HepG2 (cell line): ENCODE data around the gene NUP153. TPM values are rescaled to one million over a fixed set of nuclear protein-coding genes. Genes with fewer than 3 reads are reported as not detected.

Source experiments
- ARID5B ChIP-seq: IDR thresholded peaks from 2 replicates; pipeline ENCODE4 v1.4.0; 2020; ENCODE audit warnings: mild to moderate bottlenecking, missing genetic modification reagents
- ATF2 ChIP-seq: sonication (generic); formaldehyde crosslinking; IDR thresholded peaks from 2 replicates; pipeline ENCODE4 v1.4.0; 2020; ENCODE audit warnings: missing genetic modification reagents
- ERF ChIP-seq: IDR thresholded peaks from 2 replicates; pipeline ENCODE4 v1.6.1; 2018; ENCODE audit warnings: missing biosample characterization, missing genetic modification reagents
- GABPB1 ChIP-seq: IDR thresholded peaks from 2 replicates; pipeline ENCODE4 v1.6.1; 2016; ENCODE audit warnings: mild to moderate bottlenecking, missing genetic modification reagents, moderate library complexity, missing compliant biosample characterization
- ISL2 ChIP-seq: sonication (generic); formaldehyde crosslinking; IDR thresholded peaks from 2 replicates; pipeline ENCODE4 v1.5.0; 2020; ENCODE audit warnings: missing genetic modification reagents
- KDM6A ChIP-seq: IDR thresholded peaks from 2 replicates; pipeline ENCODE4 v1.6.1; 2016; ENCODE audit warnings: low read depth
- NFKB2 ChIP-seq: sonication (generic); formaldehyde crosslinking; IDR thresholded peaks from 2 replicates; pipeline ENCODE4 v1.4.0; 2020; ENCODE audit warnings: missing genetic modification reagents, borderline replicate concordance
- PHF20 ChIP-seq: sonication (generic); formaldehyde crosslinking; IDR thresholded peaks from 2 replicates; pipeline ENCODE4 v1.5.0; 2020; ENCODE audit warnings: mild to moderate bottlenecking, missing genetic modification reagents
- RFXANK ChIP-seq: IDR thresholded peaks from 2 replicates; pipeline ENCODE4 v1.6.1; 2016
- TARDBP ChIP-seq: sonication (generic); formaldehyde crosslinking; IDR thresholded peaks from 2 replicates; pipeline ENCODE4 v1.8.0; 2022; ENCODE audit warnings: mild to moderate bottlenecking, missing genetic modification reagents
- ZFY ChIP-seq: sonication (generic); formaldehyde crosslinking; IDR thresholded peaks from 2 replicates; pipeline ENCODE4 v1.4.0; 2020; ENCODE audit warnings: missing genetic modification reagents
- ZMYM3 ChIP-seq: sonication (generic); formaldehyde crosslinking; IDR thresholded peaks from 2 replicates; pipeline ENCODE4 v1.5.1; 2020; ENCODE audit warnings: mild to moderate bottlenecking, missing genetic modification reagents
- ZNF329 ChIP-seq: sonication (generic); formaldehyde crosslinking; IDR thresholded peaks from 2 replicates; pipeline ENCODE4 v1.9.0; 2021; ENCODE audit warnings: low read depth, mild to moderate bottlenecking, missing genetic modification reagents
- ZNF350 ChIP-seq: sonication (generic); formaldehyde crosslinking; IDR thresholded peaks from 2 replicates; pipeline ENCODE4 v1.4.0; 2020; ENCODE audit warnings: mild to moderate bottlenecking, low read depth, missing genetic modification reagents, borderline replicate concordance
- ZNF557 ChIP-seq: sonication (generic); formaldehyde crosslinking; IDR thresholded peaks from 2 replicates; pipeline ENCODE4 v1.4.0; 2020; ENCODE audit warnings: missing genetic modification reagents
- ZNF670 ChIP-seq: sonication (generic); formaldehyde crosslinking; IDR thresholded peaks from 2 replicates; pipeline ENCODE4 v1.8.0; 2022; ENCODE audit warnings: mild to moderate bottlenecking, missing genetic modification reagents, borderline replicate concordance
- ZNF687 ChIP-seq: sonication (generic); formaldehyde crosslinking; IDR thresholded peaks from 2 replicates; pipeline ENCODE4 v1.5.1; 2020; ENCODE audit warnings: mild to moderate bottlenecking, missing genetic modification reagents, moderate library complexity
- ZNF790 ChIP-seq: sonication (generic); formaldehyde crosslinking; IDR thresholded peaks from 2 replicates; pipeline ENCODE4 v1.8.0; 2022; ENCODE audit warnings: missing genetic modification reagents, mild to moderate bottlenecking, borderline replicate concordance
- ZSCAN12 ChIP-seq: sonication (generic); formaldehyde crosslinking; IDR thresholded peaks from 2 replicates; pipeline ENCODE4 v1.9.0; 2021; ENCODE audit warnings: mild to moderate bottlenecking, missing genetic modification reagents
- ZSCAN30 ChIP-seq: sonication (generic); formaldehyde crosslinking; IDR thresholded peaks from 2 replicates; pipeline ENCODE4 v1.5.0; 2020; ENCODE audit warnings: mild to moderate bottlenecking, missing genetic modification reagents
- ZZZ3 ChIP-seq: sonication (generic); formaldehyde crosslinking; IDR thresholded peaks from 2 replicates; pipeline ENCODE4 v1.4.0; 2020; ENCODE audit warnings: missing genetic modification reagents, mild to moderate bottlenecking, borderline replicate concordance
- polyA plus RNA-seq, 8 experiments: library from polyadenylated mRNA; depleted of rRNA in 3 of 8; stranded (reverse) in 7 of 8; unstranded in 1 of 8; fragments of >200 nt; fragmentation: Illumina TruSeq in 4 of 8; extraction: Trizol in 4 of 8; gene quantifications; 2 replicates each; pipeline versions ENCODE4 v1.2.1 to v1.2.3, GENCODE V29; 2011 to 2016; ENCODE audit warnings: low read depth in 4 of 8, missing spikeins in 1 of 8, mixed read lengths in 1 of 8; ENCODE audit not compliant: insufficient read depth in 1 of 8
- total RNA-seq, 5 experiments: library from RNA; depleted of rRNA; stranded (reverse); fragments of >200 nt; fragmentation: Illumina TruSeq; extraction: Trizol; gene quantifications; 2 replicates each; pipeline ENCODE4 v1.2.3, GENCODE V29; 2016; ENCODE audit warnings: low read depth in 1 of 5

Gene NUP153
- total and polyA plus RNA-seq, 2 of the 13 experiments (the other 11 are each of a cell fraction or from before 2014, with no cell fraction given) = 29.8 to 55.2 TPM

GRCh38 chr6:17725083-17725482, 18.4 kb upstream of the NUP153 start (continued):
- no peak for TF ChIP-seq ZNF790 (CRISPR knock-in tag)
- TF ChIP-seq ZNF670 (CRISPR knock-in tag) = 0 out of 2 replicates have a peak, but pooled peaks have one; percentile 36
- no peak for TF ChIP-seq ZSCAN12 (CRISPR knock-in tag)
- no peak for TF ChIP-seq ZZZ3 (CRISPR knock-in tag)
- peak; percentile 66 for TF ChIP-seq ERF (CRISPR knock-in tag)
- 0 out of 2 replicates have a peak, but pooled peaks have one; percentile 14 for TF ChIP-seq ZNF557 (CRISPR knock-in tag)
- peak; percentile 51; the same call in 1 of the 2 replicates for TF ChIP-seq ZFY (CRISPR knock-in tag)
- TF ChIP-seq RFXANK (CRISPR knock-in tag) = peak; percentile 23; the same call in 1 of the 2 replicates
- TF ChIP-seq PHF20 (CRISPR knock-in tag) = peak; percentile 54
- 0 out of 2 replicates have a peak, but pooled peaks have one; percentile 62 for TF ChIP-seq ISL2 (CRISPR knock-in tag)
- TF ChIP-seq ZMYM3 (CRISPR knock-in tag) = peak; percentile 84
- TF ChIP-seq ZSCAN30 (CRISPR knock-in tag) = no peak
- TF ChIP-seq KDM6A (CRISPR knock-in tag) = 0 out of 2 replicates have a peak, but pooled peaks have one; percentile 24
- TF ChIP-seq GABPB1 (CRISPR knock-in tag) = peak; percentile 65
- TF ChIP-seq ZNF329 (CRISPR knock-in tag) = peak; percentile 97
- TF ChIP-seq ZNF687 (CRISPR knock-in tag) = peak; percentile 77
- 0 out of 2 replicates have a peak, but pooled peaks have one; percentile 23 for TF ChIP-seq NFKB2 (CRISPR knock-in tag)
- peak; percentile 41; the same call in 1 of the 2 replicates for TF ChIP-seq TARDBP
- peak; percentile 46; the same call in 1 of the 2 replicates for TF ChIP-seq ZNF350 (CRISPR knock-in tag)
- 0 out of 2 replicates have a peak, but pooled peaks have one; percentile 41 for TF ChIP-seq ATF2
- peak; percentile 64; the same call in 1 of the 2 replicates for TF ChIP-seq ARID5B
